ENCODE data around the gene SELENOV. TPM values are rescaled to one million over a fixed set of nuclear protein-coding genes. Genes with fewer than 3 reads are reported as not detected.

Gene SELENOV
- total and polyA plus RNA-seq, 9 of the 15 experiments (the other 6 are each of a cell fraction or from before 2014, with no cell fraction given): 0.04 to 0.09 (median 0.06) TPM; not detected in 4

GRCh38 chr19:39497996-39498797 lies 16.7 kb upstream of the SELENOV start (continued):
- TF ChIP-seq ZNF592 (IDR thresholded peaks at IDR 0.05) (no peak), ZNF232 (CRISPR knock-in tag; IDR thresholded peaks at IDR 0.05) (no peak), MAFG (tag; conservative IDR thresholded peaks at IDR 0.05) (no peak), SMAD2 (IDR thresholded peaks at IDR 0.05; ENCODE audit: low read depth, low read length) (no peak), ZNF395 (CRISPR knock-in tag; IDR thresholded peaks at IDR 0.05) (0 out of 2 replicates have a peak, but pooled peaks have one; percentile 39), SNRNP70 (optimal IDR thresholded peaks at IDR 0.05; ENCODE audit: low read depth, low read length) (no peak), HLTF (IDR thresholded peaks at IDR 0.05) (no peak), FOXP4 (CRISPR knock-in tag; IDR thresholded peaks at IDR 0.05; ENCODE audit: borderline replicate concordance) (no peak), TAF1 (IDR thresholded peaks at IDR 0.05; ENCODE audit: control insufficient read depth, extremely low read depth, insufficient read depth, low read length, severe bottlenecking) (peak; percentile 29), NCOA1 (IDR thresholded peaks at IDR 0.05; ENCODE audit: low read depth) (no peak), ZEB2 (IDR thresholded peaks at IDR 0.05) (no peak), POLR2G (IDR thresholded peaks at IDR 0.05; ENCODE audit: low read depth, low read length) (peak; percentile 63), EWSR1 (IDR thresholded peaks at IDR 0.05; ENCODE audit: borderline replicate concordance, low read depth, partially characterized antibody) (no peak)
- TF ChIP-seq, protein P1, sequence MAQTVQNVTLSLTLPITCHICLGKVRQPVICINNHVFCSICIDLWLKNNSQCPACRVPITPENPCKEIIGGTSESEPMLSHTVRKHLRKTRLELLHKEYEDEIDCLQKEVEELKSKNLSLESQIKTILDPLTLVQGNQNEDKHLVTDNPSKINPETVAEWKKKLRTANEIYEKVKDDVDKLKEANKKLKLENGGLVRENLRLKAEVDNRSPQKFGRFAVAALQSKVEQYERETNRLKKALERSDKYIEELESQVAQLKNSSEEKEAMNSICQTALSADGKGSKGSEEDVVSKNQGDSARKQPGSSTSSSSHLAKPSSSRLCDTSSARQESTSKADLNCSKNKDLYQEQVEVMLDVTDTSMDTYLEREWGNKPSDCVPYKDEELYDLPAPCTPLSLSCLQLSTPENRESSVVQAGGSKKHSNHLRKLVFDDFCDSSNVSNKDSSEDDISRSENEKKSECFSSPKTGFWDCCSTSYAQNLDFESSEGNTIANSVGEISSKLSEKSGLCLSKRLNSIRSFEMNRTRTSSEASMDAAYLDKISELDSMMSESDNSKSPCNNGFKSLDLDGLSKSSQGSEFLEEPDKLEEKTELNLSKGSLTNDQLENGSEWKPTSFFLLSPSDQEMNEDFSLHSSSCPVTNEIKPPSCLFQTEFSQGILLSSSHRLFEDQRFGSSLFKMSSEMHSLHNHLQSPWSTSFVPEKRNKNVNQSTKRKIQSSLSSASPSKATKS (CRISPR knock-in tag; IDR thresholded peaks at IDR 0.05): no peak
- TF ChIP-seq, protein P2, sequence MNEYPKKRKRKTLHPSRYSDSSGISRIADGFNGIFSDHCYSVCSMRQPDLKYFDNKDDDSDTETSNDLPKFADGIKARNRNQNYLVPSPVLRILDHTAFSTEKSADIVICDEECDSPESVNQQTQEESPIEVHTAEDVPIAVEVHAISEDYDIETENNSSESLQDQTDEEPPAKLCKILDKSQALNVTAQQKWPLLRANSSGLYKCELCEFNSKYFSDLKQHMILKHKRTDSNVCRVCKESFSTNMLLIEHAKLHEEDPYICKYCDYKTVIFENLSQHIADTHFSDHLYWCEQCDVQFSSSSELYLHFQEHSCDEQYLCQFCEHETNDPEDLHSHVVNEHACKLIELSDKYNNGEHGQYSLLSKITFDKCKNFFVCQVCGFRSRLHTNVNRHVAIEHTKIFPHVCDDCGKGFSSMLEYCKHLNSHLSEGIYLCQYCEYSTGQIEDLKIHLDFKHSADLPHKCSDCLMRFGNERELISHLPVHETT (CRISPR knock-in tag; conservative IDR thresholded peaks at IDR 0.05 in 1 of 2, IDR thresholded peaks at IDR 0.05 in 1 of 2): no peak

Measured in K562 (cell line).